GM23338 (cell line): ENCODE results near the gene SUN2. TPM values are rescaled to one million over a fixed set of nuclear protein-coding genes. Genes with fewer than 3 reads are reported as not detected.

ENCODE experiments used
- ATAC-seq: fragments of 200-7000 bp; cut with Tn5 transposase; 3 replicates; pipeline ENCODE4 v1.9.1; 2020
- DNase-seq: peaks from one replicate; pipeline ENCODE4 v3.0.0-alpha.2; 2015; ENCODE audit warnings: low spot score
- H2AFZ ChIP-seq: fragments of 200-600 bp; sonication (generic); 2 replicates; pipeline ENCODE4 v1.8.0; 2016; ENCODE audit warnings: antibody characterized with exemption, mild to moderate bottlenecking, moderate library complexity
- H3F3A ChIP-seq: fragments of 200-600 bp; sonication (generic); replicated peaks from 2 replicates; pipeline ENCODE4 v1.8.0; 2017; ENCODE audit warnings: antibody characterized with exemption, mixed run types, low read depth
- H3K27ac ChIP-seq: fragments of 200-600 bp; sonication (generic); 2 replicates; pipeline ENCODE4 v1.6.1; 2016; ENCODE audit warnings: low read depth
- H3K27me3 ChIP-seq: fragments of 200-600 bp; sonication (generic); 2 replicates; pipeline ENCODE4 v1.8.0; 2016; ENCODE audit warnings: mild to moderate bottlenecking, mixed run types, moderate library complexity; ENCODE audit not compliant: insufficient read depth
- H3K36me3 ChIP-seq: fragments of 200-600 bp; sonication (generic); 2 replicates; pipeline ENCODE4 v1.8.0; 2016; ENCODE audit warnings: mild to moderate bottlenecking; ENCODE audit not compliant: insufficient read depth
- H3K4me1 ChIP-seq: fragments of 200-600 bp; sonication (generic); 2 replicates; pipeline ENCODE4 v1.8.0; 2016; ENCODE audit warnings: mild to moderate bottlenecking, moderate library complexity; ENCODE audit not compliant: insufficient read depth
- H3K4me2 ChIP-seq: fragments of 200-600 bp; sonication (generic); 2 replicates; pipeline ENCODE4 v1.7.1; 2017; ENCODE audit warnings: mixed run types
- H3K4me3 ChIP-seq: fragments of 200-600 bp; sonication (generic); 2 replicates; pipeline ENCODE4 v1.6.1; 2016; ENCODE audit warnings: mixed run types
- H3K79me2 ChIP-seq: fragments of 200-600 bp; sonication (generic); replicated peaks from 2 replicates; pipeline ENCODE4 v1.8.0; 2017; ENCODE audit warnings: mild to moderate bottlenecking; ENCODE audit not compliant: insufficient read depth
- H3K9me2 ChIP-seq: fragments of 200-600 bp; sonication (generic); 2 replicates; pipeline ENCODE4 v1.8.0; 2017; ENCODE audit not compliant: insufficient read depth
- H4K20me1 ChIP-seq: fragments of 200-600 bp; sonication (generic); replicated peaks from 2 replicates; pipeline ENCODE4 v1.8.0; 2017; ENCODE audit warnings: mild to moderate bottlenecking; ENCODE audit not compliant: insufficient read depth
- H3K27ac Mint-ChIP-seq: 2 replicates; pipeline ENCODE4 v1.8.0; 2020; ENCODE audit warnings: inconsistent platforms, mild to moderate bottlenecking, moderate library complexity, mixed read lengths
- H3K27me3 Mint-ChIP-seq: 3 replicates; pipeline ENCODE4 v1.8.0; 2022; ENCODE audit warnings: low read depth, mild to moderate bottlenecking, moderate library complexity, mixed read lengths, inconsistent platforms; ENCODE audit not compliant: insufficient read depth, poor library complexity
- H3K36me3 Mint-ChIP-seq: 3 replicates; pipeline ENCODE4 v1.8.0; 2021; ENCODE audit warnings: low read depth, mild to moderate bottlenecking, inconsistent platforms, moderate library complexity, mixed read lengths
- H3K4me1 Mint-ChIP-seq: 3 replicates; pipeline ENCODE4 v1.8.0; 2020; ENCODE audit warnings: mild to moderate bottlenecking, inconsistent platforms, mixed read lengths
- H3K4me3 Mint-ChIP-seq: 3 replicates; pipeline ENCODE4 v1.8.0; 2021; ENCODE audit warnings: moderate library complexity, mild to moderate bottlenecking, inconsistent platforms, mixed read lengths
- H3K9me3 Mint-ChIP-seq: 3 replicates; pipeline ENCODE4 v1.8.0; 2020; ENCODE audit warnings: moderate library complexity, mild to moderate bottlenecking, inconsistent platforms, mixed read lengths
- CREB1 ChIP-seq: fragments of 250-450 bp; sonication (Bioruptor Pico); IDR thresholded peaks from 2 replicates; pipeline ENCODE4 v1.5.0; 2020; ENCODE audit warnings: low read depth, mild to moderate bottlenecking, moderate library complexity
- CTCF ChIP-seq, 2 experiments: fragments of 200-600 bp in 1 of 2; sonication (generic) in 1 of 2; conservative IDR thresholded peaks; 2 replicates each; pipeline versions ENCODE4 v1.5.1 to v1.6.1; 2016 to 2017; ENCODE audit warnings: antibody characterized with exemption in 2 of 2, low read depth in 2 of 2, mild to moderate bottlenecking in 2 of 2, moderate library complexity in 1 of 2
- ETS1 ChIP-seq: IDR thresholded peaks from 2 replicates; pipeline ENCODE4 v1.6.1; 2016; ENCODE audit warnings: antibody characterized with exemption
- EZH2 ChIP-seq: fragments of 200-600 bp; sonication (generic); IDR thresholded peaks from one replicate; pipeline ENCODE4 v1.8.0; 2017; ENCODE audit warnings: antibody characterized with exemption, mild to moderate bottlenecking, low read depth; ENCODE audit not compliant: unreplicated experiment
- EZH2phosphoT487 ChIP-seq: fragments of 200-600 bp; sonication (generic); IDR thresholded peaks from one replicate; pipeline ENCODE4 v1.8.1; 2018; ENCODE audit warnings: antibody characterized with exemption; ENCODE audit not compliant: unreplicated experiment
- JUNB ChIP-seq: IDR thresholded peaks from one replicate; pipeline ENCODE4 v1.6.1; 2016; ENCODE audit warnings: antibody characterized with exemption; ENCODE audit not compliant: unreplicated experiment
- NANOG ChIP-seq: IDR thresholded peaks from 2 replicates; pipeline ENCODE4 v1.6.1; 2016; ENCODE audit warnings: antibody characterized with exemption, borderline replicate concordance
- POLR2AphosphoS5 ChIP-seq: IDR thresholded peaks from 2 replicates; pipeline ENCODE4 v1.6.1; 2016; ENCODE audit warnings: antibody characterized with exemption, low read depth
- REST ChIP-seq: IDR thresholded peaks from one replicate; pipeline ENCODE4 v1.6.1; 2018; ENCODE audit warnings: antibody characterized with exemption; ENCODE audit not compliant: unreplicated experiment
- ZNF114 ChIP-seq: fragments of 250-450 bp; sonication (Bioruptor Pico); IDR thresholded peaks from 2 replicates; pipeline ENCODE4 v1.5.0; 2020; ENCODE audit warnings: mild to moderate bottlenecking, moderate library complexity
- ZNF331 ChIP-seq: fragments of 250-450 bp; sonication (Bioruptor Pico); IDR thresholded peaks from 2 replicates; pipeline ENCODE4 v1.5.0; 2020; ENCODE audit warnings: low read depth, mild to moderate bottlenecking, moderate library complexity
- ZNF462 ChIP-seq: fragments of 250-450 bp; sonication (Bioruptor Pico); IDR thresholded peaks from 2 replicates; pipeline ENCODE4 v1.5.0; 2020; ENCODE audit warnings: mild to moderate bottlenecking, moderate library complexity
- polyA plus RNA-seq: library from polyadenylated mRNA; unstranded; fragments of >200 nt; fragmentation: Nextera tagmentation; extraction: Ambion mirVana; gene quantifications from 2 replicates; pipeline ENCODE4 v1.2.1, GENCODE V29; 2016
- total RNA-seq: library from RNA; depleted of rRNA; stranded (reverse); fragments of >200 nt; shearing (Covaris generic); gene quantifications from 2 replicates; pipeline ENCODE4 v1.2.3, GENCODE V29; 2014

SUN2 gene
- total and polyA plus RNA-seq, 2 experiments from 2014 or later = 7.2 to 17.6 TPM

- Histone ChIP-seq H3K36me3 (no peaks in the 10 kb centered on the region), H3K4me1 (peaks cover 5% of the 10 kb centered on the region; the same call in 1 of the 2 replicates), H3K4me3 (no peak overlapping the region), H3K79me2 (no peaks in the 10 kb centered on the region), H3F3A (no peaks in the 10 kb centered on the region; the same call in 1 of the 2 replicates), H3K4me2 (no peak overlapping the region), H3K27ac (no peak overlapping the region), H2AFZ (no peak overlapping the region), H3K9me2 (no peaks in the 10 kb centered on the region), H4K20me1 (no peaks in the 10 kb centered on the region; the same call in 1 of the 2 replicates), H3K27me3 (no peaks in the 10 kb centered on the region)
- DNase-seq (no peak), ATAC-seq (no peak)
- Mint-ChIP-seq H3K27me3 (peaks cover 1% of the 10 kb centered on the region), H3K4me3 (no peak overlapping the region), H3K9me3 (no peaks in the 10 kb centered on the region), H3K27ac (no peak overlapping the region), H3K4me1 (peaks cover 4% of the 10 kb centered on the region), H3K36me3 (no peaks in the 10 kb centered on the region; the same call in 2 of the 3 replicates)
- TF ChIP-seq JUNB (no peak), POLR2AphosphoS5 (no peak), ZNF462 (no peak), EZH2phosphoT487 (no peak), NANOG (no peak), ZNF331 (no peak), CTCF (conservative IDR thresholded peaks at IDR 0.05; ENCODE audit: low read depth in 2 of 2) (no peak), CREB1 (CRISPR knock-in tag) (no peak), EZH2 (no peak), REST (no peak), ETS1 (no peak), ZNF114 (no peak)
Observed at GRCh38 chr22:38788021-38788816, 32.4 kb upstream of the SUN2 start.
